Measurements from ENCODE around the gene UGT1A5. TPM values are rescaled to one million over a fixed set of nuclear protein-coding genes. Genes with fewer than 3 reads are reported as not detected.
"Not testable (repeated sequence)": the region's sequence is repeated elsewhere in the genome, so short reads cannot be mapped to it uniquely, and the experiment has no call there.

The UGT1A5 gene
- polyA plus RNA-seq, 12 donors: not detected

GRCh38 chr2:233746475-233747282 is 34.0 kb downstream of the UGT1A5 start:
- DNase-seq: no peak

DNA sequence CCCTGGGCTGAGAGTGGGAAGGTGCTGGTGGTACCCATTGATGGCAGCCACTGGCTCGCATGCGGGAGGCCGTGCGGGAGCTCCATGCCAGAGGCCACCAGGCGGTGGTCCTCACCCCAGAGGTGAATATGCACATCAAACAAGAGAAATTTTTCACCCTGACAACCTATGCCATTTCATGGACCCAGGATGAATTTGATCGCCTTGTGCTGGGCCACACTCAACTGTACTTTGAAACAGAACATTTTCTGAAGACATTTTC is 34.5 kb downstream of the UGT1A5 start:
- DNase-seq: no peak

- DNase-seq: not testable (repeated sequence)
Observed at GRCh38 chr2:233750689-233751088, 38.0 kb downstream of the UGT1A5 start.

- DNase-seq: not testable (repeated sequence)
Observed at GRCh38 chr2:233751212-233752009, 38.7 kb downstream of the UGT1A5 start.

- no peak for DNase-seq
Observed at GRCh38 chr2:233754872-233755611, 42.3 kb downstream of the UGT1A5 start.

DNA sequence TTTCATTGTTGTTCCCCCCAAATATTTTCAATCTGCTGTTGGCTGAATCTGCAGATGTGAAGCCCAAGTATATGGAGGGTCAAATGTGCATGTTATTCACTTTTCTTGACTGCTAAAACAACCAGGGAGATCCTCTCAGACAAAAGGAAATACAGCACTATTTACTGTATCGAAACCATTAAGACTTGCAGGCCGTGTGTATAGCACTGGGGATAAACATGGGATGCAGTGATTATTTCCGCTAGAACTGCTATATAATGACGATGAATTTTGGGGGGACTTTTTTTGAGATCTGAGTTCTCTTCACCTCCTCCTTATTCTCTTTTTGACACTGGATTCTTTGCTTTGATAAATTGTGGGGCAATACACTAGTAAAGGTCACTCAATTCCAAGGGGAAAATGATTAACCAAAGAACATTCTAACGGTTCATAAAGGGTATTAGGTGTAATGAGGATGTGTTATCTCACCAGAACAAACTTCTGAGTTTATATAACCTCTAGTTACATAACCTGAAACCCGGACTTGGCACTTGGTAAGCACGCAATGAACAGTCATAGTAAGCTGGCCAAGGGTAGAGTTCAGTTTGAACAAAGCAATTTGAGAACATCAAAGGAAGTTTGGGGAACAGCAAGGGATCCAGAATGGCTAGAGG is 43.8 kb downstream of the UGT1A5 start:
- DNase-seq: no peak

DNA sequence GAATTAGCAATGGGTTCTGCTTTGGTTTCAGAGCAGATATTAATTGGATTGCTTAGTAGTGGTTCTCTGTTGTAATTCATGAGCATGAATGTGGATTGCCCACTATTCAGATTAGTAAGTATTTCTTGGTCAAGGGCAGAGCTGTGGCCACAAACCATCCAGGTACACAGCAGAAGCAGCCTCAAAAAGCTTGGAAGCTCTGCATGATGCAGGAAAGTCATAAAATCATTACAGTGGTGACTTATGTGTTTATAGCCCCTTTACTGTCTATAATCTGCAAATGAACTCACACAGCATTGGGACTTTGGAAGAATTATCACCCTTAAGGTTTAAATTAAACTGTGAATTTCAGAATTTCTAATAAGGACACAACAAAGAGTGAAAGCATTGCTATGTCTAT is 45.4 kb downstream of the UGT1A5 start:
- no peak for DNase-seq

- no peak for DNase-seq
Observed at GRCh38 chr2:233758849-233759248, 46.1 kb downstream of the UGT1A5 start.

- no peak for DNase-seq
Observed at GRCh38 chr2:233760043-233760442, 47.3 kb downstream of the UGT1A5 start, which contains the start of gene UGT1A1. Gene UGT1A1 (plus strand): TSS chr2:233760270. CDS start chr2:233760288, 18 bp downstream.

GRCh38 chr2:233761040-233761769 is 48.5 kb downstream of the UGT1A5 start:
- DNase-seq: no peak

- no peak for DNase-seq
Observed at GRCh38 chr2:233764264-233764663, 51.6 kb downstream of the UGT1A5 start.

DNA sequence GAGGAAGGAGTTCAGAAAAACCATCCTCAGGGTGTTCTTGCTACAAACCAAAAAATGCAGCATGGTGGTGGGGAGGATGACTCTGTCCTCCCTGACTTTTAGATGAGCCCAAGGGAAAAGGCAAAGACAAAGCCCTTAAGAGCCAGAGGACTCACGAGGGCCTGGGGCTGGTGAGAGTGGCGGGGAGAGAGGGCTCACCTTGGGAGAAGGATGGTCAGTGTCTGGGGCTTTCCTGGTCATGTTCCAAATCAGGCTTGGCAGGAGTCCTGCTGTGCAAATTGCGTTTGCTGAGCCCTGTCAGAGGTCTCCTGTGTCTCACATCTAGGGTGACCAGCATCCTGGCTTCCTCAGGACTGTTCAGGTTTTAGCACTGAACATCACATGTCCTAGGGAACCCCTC is 52.1 kb downstream of the UGT1A5 start:
- no peak for DNase-seq

DNA sequence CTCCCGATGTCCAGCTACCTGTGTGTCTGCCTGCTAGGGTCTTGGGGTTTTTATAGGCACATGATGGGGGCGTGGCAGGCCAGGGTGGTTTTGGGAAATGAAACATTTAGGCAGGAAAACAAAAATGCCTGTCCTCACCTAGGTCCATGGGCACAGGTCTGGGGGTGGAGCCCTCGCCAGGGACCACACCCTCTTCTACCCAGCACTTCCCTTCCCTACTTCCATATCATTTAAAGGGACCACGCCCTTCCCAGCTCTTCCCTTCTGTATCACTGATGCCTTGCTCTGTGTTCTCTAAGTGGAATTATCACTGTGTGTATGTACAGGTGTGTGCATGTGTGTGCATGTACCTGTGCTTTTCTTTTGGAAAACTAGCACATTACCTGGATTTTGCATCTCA is 53.7 kb downstream of the UGT1A5 start:
- no peak for DNase-seq

DNA sequence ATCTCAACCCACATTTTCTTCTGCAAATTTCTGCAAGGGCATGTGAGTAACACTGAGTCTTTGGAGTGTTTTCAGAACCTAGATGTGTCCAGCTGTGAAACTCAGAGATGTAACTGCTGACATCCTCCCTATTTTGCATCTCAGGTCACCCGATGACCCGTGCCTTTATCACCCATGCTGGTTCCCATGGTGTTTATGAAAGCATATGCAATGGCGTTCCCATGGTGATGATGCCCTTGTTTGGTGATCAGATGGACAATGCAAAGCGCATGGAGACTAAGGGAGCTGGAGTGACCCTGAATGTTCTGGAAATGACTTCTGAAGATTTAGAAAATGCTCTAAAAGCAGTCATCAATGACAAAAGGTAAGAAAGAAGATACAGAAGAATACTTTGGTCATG is 55.4 kb downstream of the UGT1A5 start:
- DNase-seq: no peak

DNA sequence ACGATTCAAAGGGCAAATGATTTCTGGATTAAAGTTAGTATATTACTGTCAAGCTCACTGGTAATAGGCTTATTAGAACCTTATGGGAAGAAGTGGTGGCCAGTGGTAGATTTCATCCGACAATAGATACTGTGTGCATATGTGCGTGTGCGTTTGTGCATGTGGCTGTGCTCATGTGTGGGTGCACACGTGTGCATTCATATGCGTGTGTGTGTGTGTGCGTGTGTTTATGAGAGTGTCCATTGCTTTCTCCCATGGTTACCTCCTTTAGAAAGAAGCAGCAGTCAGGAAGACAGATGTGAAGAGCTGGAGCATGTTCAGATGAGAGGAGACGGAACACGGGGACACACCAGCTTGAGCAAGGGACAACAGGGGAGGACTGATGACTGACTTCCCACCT is 56.6 kb downstream of the UGT1A5 start:
- DNase-seq: no peak

DNA sequence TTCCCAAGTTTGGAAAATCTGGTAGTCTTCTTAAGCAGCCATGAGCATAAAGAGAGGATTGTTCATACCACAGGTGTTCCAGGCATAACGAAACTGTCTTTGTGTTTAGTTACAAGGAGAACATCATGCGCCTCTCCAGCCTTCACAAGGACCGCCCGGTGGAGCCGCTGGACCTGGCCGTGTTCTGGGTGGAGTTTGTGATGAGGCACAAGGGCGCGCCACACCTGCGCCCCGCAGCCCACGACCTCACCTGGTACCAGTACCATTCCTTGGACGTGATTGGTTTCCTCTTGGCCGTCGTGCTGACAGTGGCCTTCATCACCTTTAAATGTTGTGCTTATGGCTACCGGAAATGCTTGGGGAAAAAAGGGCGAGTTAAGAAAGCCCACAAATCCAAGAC is 59.4 kb downstream of the UGT1A5 start:
- DNase-seq: no peak

GRCh38 chr2:233772583-233772982 is 59.9 kb downstream of the UGT1A5 start:
- DNase-seq: no peak

- no peak for DNase-seq
Observed at GRCh38 chr2:233773854-233774253, 61.1 kb downstream of the UGT1A5 start.

- no peak for DNase-seq
Observed at GRCh38 chr2:233775414-233775813, 62.7 kb downstream of the UGT1A5 start.

GRCh38 chr2:233778030-233778429 is 65.3 kb downstream of the UGT1A5 start, which contains the start of gene MROH2A:
Gene MROH2A (plus strand): TSS chr2:233778330. CDS start chr2:233779359, 1,029 bp downstream.
- DNase-seq: no peak

DNA sequence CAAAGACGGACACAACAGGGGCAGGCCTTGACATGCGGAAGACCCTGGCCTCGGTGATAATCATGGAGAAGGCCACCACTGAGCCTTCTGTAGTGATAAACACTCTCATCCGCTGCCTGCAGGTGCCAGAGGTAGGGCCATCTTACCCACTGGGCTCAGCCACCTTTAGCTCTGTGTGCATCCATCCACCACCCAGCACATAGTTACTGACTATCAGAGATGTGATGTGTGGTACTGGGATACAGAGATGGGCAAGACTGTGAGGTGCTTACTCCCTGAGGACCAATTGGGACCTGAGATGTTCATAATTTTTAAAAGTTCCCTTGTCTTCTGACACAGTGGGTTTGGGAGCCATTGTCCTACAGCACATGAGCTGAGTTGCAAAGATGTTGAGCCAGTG is 67.0 kb downstream of the UGT1A5 start:
- no peak for DNase-seq
